Measurements from ENCODE around the gene CCL18.
"Not testable (repeated sequence)": the region's sequence is repeated elsewhere in the genome, so short reads cannot be mapped to it uniquely, and the experiment has no call there.

The CCL18 gene, protein sequence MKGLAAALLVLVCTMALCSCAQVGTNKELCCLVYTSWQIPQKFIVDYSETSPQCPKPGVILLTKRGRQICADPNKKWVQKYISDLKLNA

GRCh38 chr17:36063786-36064541 lies at the start of gene CCL18:
Gene CCL18, plus strand, starts transcription at chr17:36064272. Its CDS starts 71 bp downstream, at chr17:36064343.
- no peak for DNase-seq

GRCh38 chr17:36014946-36015345 lies 49.1 kb upstream of the CCL18 start:
- DNase-seq = no peak

GRCh38 chr17:36015895-36016294 lies 48.2 kb upstream of the CCL18 start:
- not testable (repeated sequence) for DNase-seq

GRCh38 chr17:36016555-36016954 lies 47.5 kb upstream of the CCL18 start:
- no peak for DNase-seq

DNA sequence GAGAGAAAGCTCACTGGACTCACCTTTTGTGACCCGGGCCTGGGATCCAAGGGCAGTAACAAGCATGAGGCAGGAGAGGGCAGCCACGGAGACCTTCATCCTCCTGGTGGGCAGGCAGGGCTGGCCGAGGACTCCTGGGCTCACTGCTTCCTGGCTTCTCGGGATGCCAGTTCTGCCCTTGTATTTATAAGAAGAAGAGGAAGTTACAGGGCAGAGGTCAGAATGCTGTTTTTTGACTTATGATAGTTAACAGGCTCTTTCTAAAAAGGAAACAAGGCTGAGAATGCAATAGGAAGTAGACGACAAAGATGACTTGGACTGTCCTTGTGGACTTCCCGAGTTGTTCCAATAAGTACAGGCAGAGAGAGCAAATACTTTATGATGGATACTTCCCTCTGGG lies 46.3 kb upstream of the CCL18 start, which contains the start of gene CCL23:
TSS of gene CCL23 (minus strand) at position 174 of the 400 bp plus-strand sequence. CDS start at position 99, 75 bp downstream.
- DNase-seq = no peak

GRCh38 chr17:36019423-36019822 lies 44.6 kb upstream of the CCL18 start:
- DNase-seq = no peak

GRCh38 chr17:36024106-36024869 lies 39.8 kb upstream of the CCL18 start:
- no peak for DNase-seq

DNA sequence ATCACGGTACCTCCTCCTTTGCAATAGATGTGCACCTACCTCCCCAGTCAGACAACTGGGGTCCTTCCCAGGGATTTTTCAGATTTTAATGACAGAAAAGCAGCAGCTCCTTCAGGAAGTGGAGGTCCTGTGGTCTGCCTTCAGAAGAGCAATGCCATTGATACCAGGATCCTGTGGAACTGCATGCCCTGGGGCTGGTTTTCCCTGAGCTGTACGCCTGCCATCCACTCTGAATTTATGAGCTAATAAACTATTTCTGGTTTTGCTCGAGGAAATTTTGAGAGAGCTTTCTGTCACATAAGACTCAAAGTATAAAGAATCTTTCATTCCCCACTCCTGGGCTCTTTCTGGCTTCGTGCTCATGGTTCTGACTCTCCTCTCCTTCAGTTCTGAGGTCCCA lies 36.3 kb upstream of the CCL18 start:
- DNase-seq = no peak

- DNase-seq = no peak
These were observed 33.1 kb upstream of the CCL18 start for GRCh38 chr17:36030956-36031355.

DNA sequence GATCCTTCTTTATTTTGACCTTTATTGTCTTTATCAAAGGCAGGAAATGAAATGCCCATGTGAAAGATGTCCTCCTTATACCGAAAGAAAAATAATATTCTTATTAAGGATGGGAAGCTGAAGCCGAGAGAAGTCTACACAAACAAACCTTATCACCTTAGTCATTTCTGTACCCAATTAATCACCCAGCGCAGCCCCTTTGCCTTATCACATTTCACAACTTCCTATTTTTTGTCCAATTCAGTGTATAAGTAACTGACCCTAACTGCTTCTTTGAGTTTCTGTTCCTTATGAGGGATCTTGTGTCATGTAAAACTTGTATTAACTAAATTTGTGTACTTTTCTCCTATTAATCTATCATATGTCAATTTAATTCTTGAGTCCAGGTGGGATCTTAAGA lies 29.9 kb upstream of the CCL18 start:
- DNase-seq = no peak

- no peak for DNase-seq
These were observed 27.8 kb upstream of the CCL18 start for GRCh38 chr17:36036235-36036634.

DNA sequence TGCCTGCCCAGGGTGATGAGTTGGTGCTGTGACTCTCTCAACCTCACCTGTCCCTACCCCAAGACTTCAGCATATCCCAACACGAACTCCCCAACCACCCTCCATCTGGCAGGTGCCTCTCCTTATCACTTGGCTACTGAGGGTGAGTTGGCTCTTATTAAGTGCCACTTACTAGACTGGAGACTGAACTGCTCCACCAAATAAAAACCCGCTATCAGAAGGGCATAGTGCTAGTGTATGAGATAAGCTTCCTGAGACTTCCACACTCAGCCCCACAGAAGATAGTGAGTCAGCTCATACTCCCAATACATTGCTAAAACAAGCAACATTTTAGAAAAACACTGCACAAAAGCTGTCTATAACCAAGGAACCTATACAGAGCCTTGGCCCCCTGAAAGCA lies 16.0 kb upstream of the CCL18 start:
- no peak for DNase-seq

DNA sequence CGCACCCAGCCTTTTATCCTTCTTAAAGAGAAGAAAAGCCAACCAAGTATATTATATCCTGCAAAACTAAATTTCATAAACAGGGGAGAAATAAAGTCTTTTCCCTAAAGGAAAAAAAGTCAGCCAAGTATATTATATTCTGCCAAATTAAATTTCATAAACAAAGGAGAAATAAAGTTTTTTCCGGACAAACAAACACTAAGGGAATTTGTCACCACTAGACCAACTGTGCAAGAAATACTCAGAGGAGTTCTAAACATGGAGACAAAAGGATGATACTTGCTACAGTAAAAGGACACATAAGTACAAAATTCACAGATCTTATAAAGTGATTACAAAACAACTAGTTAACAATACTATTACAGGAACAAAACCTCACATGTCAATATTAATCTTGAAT lies 14.4 kb upstream of the CCL18 start:
- no peak for DNase-seq

DNA sequence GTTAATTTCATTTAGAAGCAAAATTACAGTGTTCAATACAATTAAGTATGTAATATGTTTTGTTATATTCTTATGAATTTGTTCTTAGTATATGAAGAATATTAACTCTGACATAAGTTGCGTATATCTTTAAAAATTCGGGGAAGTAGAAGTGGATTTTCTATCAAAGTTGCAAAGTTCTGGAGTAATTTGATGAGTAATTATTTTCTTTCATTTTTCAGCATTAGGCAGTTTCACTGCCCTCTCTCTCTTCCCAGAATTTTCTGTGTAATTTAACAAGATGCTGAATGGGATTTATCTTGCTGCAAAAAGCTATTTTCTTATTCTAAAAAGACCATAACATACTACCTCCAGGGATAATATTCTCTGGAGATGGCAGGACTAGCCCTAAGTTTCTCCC lies 8.9 kb upstream of the CCL18 start:
- DNase-seq = no peak

GRCh38 chr17:36055921-36056520 lies 8.1 kb upstream of the CCL18 start:
- no peak for DNase-seq

GRCh38 chr17:36057911-36058310 lies 6.2 kb upstream of the CCL18 start:
- DNase-seq = no peak

- DNase-seq = no peak
These were observed 4.7 kb upstream of the CCL18 start for GRCh38 chr17:36059406-36059805.

DNA sequence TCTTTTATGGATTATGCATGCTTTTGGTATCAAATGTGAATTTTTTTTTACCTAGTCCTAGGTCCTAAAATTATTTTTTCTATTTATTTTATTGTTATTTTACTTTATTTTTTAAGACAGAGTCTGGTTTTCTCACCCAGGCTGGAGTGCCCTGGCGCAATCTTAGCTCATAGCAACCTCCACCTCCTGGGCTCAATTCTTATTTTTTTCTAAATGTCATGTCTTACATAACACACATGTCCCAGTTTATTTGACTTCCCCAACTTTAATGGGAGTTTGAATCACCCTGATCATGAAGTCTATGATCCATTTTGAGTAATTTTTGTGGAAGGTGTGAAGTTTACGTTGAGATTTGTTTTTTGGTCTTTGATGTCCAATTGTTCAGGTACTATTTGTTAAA lies 3.3 kb upstream of the CCL18 start:
- no peak for DNase-seq

- DNase-seq = no peak
These were observed 2.4 kb downstream of the CCL18 start for GRCh38 chr17:36066365-36066985.

- DNase-seq = no peak
These were observed 4.5 kb downstream of the CCL18 start for GRCh38 chr17:36068524-36068923.

DNA sequence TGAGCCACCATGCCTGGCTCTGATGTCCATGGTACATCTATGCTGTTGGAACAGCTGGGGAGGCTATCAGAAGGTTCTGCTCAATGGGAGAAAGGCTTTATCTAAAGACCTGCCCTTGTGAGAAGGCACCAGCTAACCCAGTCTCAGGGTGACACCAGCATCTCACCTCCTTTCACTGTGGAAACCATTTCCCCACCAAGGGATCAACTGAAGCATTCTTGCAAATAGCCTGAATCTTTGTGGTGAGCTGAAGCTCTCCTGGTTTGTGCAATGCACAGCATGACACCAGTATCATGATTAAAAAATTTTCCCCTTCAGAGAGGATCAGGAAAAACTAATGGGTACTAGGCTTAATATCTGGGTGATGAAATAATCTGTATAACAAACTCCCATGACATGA lies 5.1 kb downstream of the CCL18 start:
- no peak for DNase-seq

DNA sequence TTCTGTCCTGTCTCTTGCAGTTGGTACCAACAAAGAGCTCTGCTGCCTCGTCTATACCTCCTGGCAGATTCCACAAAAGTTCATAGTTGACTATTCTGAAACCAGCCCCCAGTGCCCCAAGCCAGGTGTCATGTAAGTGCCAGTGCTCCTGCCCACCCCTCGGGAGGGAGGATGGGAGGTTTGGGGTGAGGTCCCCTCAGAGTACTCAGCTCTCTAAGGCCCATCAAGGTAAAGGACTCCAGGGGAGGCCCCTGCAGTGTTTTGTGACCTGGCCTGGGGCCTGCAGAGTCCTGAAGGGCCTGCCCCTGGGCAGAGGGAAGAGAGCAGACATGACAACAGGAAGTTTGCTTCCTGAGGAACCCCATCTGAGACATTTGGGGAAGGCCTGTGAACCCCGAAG lies 6.4 kb downstream of the CCL18 start:
- no peak for DNase-seq

DNA sequence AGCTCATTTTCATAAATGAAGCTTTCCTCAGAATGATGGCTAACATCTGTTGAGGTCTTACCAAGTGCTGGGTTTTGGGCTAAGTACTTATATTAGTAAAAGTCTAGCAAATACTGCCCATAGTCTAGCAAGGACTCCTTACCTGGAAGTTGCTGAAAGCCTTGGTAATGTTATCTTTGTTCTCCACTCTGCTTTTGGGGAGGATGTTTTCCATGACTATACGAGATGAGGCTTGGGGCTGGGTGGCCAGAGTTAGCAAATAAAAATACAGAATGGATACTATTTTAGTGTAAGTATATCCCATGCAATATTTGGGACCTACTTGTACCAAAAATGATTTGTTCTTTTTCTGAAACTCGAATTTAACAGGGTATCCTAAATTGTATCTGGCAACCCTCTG lies 7.7 kb downstream of the CCL18 start:
- DNase-seq = no peak

Data from activated CD8-positive, alpha-beta memory T cell treated with anti-CD3 and anti-CD28 coated beads, Interleukin-2, amount 50 U/mL, for 48 hours (primary cell).